Ovary (tissue), 3 donors: ENCODE measurements around the gene SCN9A.

ENCODE experiments used
- EP300 ChIP-seq: sonication (generic); formaldehyde crosslinking; IDR thresholded peaks from one replicate; pipeline ENCODE4 v1.6.1; 2017; ENCODE audit warnings: antibody characterized with exemption
- POLR2A ChIP-seq: fragments of 450-650 bp; IDR thresholded peaks from one replicate; pipeline ENCODE4 v1.6.1; 2017; ENCODE audit warnings: antibody characterized with exemption, mild to moderate bottlenecking, moderate library complexity
- TF ChIP-seq, protein P1 (sequence below), 3 donors: fragments of 450-650 bp in 2 of 3; fragments of 200-600 bp in 1 of 3; IDR thresholded peaks; one replicate each; pipeline versions ENCODE4 v1.5.1 to v1.8.0; 2016 to 2022; ENCODE audit warnings: antibody characterized with exemption in 3 of 3, mild to moderate bottlenecking in 1 of 3
- donor health status: DM: no; HTN: no; CAD: no.

DNA sequence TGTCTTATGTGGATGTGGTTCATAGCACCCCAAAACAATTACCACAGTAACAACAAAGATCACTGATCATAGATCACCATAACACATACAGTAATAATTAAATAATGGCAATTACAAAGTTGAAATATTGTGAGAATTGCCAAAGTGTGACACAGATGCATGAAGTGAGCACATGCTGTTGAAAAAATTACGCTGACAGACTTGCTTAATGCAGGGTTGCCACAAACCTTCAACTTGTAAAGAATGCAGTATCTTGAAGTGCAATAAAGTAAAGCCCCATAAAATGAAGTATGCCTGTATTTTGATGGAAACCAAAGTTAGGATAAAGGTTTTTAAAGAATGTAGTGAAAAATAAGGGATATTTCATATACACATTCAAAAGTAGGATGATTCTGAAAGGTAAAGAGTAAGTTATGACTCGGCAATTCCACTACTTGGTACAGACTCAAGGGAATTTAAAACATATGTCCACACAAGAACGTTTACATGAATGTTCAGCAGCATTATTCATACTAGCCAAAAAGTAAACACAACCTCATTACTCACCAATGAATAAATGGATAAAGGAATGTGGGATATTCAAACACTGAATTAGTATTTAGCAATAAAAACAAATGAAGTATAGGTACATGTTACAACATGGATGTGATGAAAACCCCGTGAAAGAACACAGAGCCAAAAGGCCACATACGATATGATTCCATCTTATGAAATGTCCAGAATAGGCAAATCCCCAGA is 61.6 kb downstream of the SCN9A start:
- TF ChIP-seq, protein P1, sequence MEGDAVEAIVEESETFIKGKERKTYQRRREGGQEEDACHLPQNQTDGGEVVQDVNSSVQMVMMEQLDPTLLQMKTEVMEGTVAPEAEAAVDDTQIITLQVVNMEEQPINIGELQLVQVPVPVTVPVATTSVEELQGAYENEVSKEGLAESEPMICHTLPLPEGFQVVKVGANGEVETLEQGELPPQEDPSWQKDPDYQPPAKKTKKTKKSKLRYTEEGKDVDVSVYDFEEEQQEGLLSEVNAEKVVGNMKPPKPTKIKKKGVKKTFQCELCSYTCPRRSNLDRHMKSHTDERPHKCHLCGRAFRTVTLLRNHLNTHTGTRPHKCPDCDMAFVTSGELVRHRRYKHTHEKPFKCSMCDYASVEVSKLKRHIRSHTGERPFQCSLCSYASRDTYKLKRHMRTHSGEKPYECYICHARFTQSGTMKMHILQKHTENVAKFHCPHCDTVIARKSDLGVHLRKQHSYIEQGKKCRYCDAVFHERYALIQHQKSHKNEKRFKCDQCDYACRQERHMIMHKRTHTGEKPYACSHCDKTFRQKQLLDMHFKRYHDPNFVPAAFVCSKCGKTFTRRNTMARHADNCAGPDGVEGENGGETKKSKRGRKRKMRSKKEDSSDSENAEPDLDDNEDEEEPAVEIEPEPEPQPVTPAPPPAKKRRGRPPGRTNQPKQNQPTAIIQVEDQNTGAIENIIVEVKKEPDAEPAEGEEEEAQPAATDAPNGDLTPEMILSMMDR (IDR thresholded peaks at IDR 0.05), result no peak
- TF ChIP-seq POLR2A (no peak), EP300 (no peak)
